ENCODE data around the gene LRCH4.

GRCh38 chr7:100540073-100540723 is 45.7 kb downstream of the LRCH4 start:
- TF ChIP-seq POLR2AphosphoS5 (IDR thresholded peaks at IDR 0.05; ENCODE audit: borderline replicate concordance, low read depth, low read length) (no peak), EZH2 (IDR thresholded peaks at IDR 0.05) (no peak)

Measured in SK-N-MC (cell line).